NCI-H345 treated with DMSO at 0.1 percent for 48 hours (cell line): ENCODE measurements around the gene PELI3.
"Not testable (repeated sequence)": the region's sequence is repeated elsewhere in the genome, so short reads cannot be mapped to it uniquely, and the experiment has no call there.

Experiments used
- DNase-seq: peaks from one replicate; lab custom pipeline; 2025; ENCODE audit not compliant: unreplicated experiment; lab: John Stamatoyannopoulos, UW

PELI3 gene

DNA sequence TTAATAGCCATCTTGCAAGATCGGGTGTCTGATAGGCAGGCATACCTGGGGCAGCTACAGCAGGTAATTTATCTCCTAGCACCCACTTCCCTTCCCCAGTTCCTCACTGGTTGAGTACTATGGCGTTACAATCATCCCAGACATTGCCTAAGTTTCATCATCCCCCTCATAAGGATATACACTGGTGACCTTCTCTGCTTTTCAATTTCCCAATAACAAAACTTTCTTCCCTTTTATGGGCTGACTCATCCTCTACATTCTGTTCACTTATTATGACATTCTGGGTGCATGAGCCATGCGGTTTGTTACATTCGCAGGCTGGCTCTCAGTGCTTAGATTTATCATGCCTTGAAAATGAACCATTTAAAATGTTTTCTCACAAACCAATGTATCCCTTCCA is 23.1 kb upstream of the PELI3 start:
- no peak for DNase-seq

DNA sequence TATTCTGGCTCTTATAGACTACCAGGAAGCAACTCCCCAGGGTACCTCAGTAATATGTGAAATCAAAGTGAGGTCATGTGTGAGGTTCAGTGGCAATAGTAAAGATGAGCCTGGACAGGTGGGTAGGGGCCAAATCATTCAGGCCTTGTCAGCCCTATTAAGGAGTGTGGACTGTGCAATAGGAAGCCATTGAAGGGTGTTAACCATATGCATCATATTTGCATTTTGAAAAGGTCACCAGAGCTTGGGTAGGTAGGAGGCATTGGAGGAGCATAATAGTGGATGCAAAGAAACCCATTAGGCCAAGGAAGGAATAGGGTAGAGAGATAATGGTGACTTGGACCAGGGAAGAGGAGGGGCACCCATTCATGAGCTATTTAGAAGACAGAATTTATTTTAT is 19.7 kb upstream of the PELI3 start:
- no peak for DNase-seq

GRCh38 chr11:66448523-66448922 is 18.2 kb upstream of the PELI3 start:
- DNase-seq, result no peak

DNA sequence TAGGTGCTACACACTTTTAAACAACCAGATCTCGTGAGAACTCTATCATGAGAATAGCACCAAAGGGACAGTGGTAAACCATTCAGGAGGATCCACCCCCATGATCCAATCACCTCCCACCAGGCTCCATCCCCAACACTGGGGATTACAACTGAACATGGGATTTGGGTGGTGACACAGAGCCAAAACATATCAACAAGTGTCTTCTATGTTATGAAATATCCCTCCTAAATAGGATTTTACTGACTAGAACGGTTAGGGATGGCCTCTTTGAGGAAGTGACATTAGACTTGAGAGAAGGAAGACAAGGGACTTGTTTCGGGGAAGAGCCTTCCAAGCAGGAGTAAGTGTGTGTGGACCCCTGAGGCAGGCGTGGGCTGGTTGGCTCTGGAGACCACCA is 16.1 kb upstream of the PELI3 start:
- no peak for DNase-seq

DNA sequence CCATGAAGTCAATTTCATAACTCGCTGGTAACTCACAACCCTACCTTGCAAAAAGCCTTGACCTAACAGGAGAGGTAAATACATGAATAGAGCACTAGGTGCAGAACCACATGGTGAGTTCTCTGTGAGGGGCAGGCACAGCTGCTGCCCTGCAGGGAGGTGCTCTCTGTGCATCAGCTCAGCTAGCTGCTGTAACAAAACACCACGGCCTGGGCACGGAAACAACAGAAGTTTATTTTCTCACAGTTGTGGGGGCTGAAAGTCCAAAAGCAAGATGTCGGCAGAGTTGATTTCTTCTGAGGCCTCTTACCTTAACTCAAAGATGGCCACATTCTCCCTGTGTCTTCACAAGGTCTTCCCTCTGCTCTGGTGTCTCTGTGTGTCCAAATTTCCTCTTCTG is 15.0 kb upstream of the PELI3 start:
- DNase-seq, result no peak

- no peak for DNase-seq
Measured at GRCh38 chr11:66454247-66454646, 12.5 kb upstream of the PELI3 start.

- no peak for DNase-seq
Measured at GRCh38 chr11:66454828-66455227, 11.9 kb upstream of the PELI3 start.

GRCh38 chr11:66457826-66458225 is 8.9 kb upstream of the PELI3 start:
- no peak for DNase-seq

DNA sequence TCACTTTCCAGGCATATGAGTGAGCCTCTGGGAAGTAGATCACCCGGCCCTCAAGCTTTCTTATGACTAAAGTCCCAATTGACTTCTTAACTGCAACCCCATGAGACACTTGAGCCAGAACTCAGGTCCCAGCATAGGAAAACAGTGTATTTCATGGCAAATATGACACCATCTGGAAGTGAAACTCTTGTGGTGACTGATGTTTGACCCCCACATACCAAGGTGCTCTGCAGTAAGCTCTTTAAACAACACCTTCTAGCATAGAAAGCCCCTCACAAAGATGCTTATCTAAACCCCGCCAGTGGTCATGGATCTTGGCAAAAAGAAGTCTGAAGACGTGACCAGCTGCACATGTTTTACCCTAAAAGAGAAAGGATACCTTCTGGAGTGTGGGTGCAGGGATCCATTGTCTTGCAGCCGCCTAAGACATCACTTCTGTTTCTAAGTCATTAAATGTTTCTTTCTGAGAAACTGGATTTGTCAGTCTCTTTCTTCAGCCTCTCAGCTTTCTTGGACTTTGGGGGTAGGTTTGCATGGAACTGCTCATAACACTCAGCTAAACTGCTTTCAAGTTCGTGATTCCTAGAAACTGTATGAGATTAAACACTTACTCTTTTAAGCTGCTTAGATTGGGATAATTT is 7.4 kb upstream of the PELI3 start:
- DNase-seq, result no peak

DNA sequence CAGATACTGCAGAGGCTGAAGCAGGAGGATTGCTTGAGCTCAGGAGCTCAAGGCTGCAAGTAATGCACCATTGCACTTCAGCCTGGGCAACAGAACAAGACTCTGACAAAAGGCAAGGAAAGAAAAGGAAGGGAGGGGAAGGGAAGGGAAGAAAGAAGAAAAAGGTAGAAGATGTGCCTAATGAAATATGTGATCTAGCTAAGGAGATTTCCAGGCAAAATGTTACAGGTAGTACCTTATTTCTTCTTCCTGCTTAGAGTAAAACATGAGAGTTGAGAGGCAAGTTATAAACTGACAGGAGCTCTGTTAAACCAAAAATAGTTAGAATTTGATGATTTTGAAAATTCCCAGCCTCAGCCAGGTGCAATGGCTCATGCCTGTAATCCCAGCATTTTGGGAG is 4.7 kb upstream of the PELI3 start:
- no peak for DNase-seq

GRCh38 chr11:66462911-66463310 is 3.8 kb upstream of the PELI3 start:
- no peak for DNase-seq

GRCh38 chr11:66464116-66464515 is 2.6 kb upstream of the PELI3 start:
- DNase-seq, result not testable (repeated sequence)

- no peak for DNase-seq
Measured at GRCh38 chr11:66464916-66465315, 1.8 kb upstream of the PELI3 start.

GRCh38 chr11:66465373-66466224 is 1.1 kb upstream of the PELI3 start:
- DNase-seq, result no peak

- no peak for DNase-seq
Measured at GRCh38 chr11:66467034-66467659, 442 bp downstream of the PELI3 start.

DNA sequence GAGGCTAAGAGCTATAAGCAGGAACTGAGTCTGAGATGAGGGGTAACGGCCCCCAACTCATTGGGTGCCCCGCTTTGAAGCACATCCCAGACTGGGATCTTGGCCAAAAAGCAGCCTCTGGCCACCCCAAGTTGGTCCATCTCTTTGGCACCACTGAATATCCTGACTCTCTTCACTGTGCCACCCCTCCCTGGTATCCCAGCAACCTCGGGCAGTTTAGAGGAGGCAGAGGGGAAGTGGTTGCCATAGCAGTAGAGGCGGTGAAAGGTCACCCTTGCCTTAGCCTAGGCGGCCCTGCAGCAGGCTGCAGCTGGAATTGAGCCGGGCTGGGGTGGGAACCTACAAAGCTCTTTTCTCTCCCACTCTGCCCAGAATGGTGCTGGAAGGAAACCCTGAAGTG is 1.1 kb downstream of the PELI3 start:
- no peak for DNase-seq

DNA sequence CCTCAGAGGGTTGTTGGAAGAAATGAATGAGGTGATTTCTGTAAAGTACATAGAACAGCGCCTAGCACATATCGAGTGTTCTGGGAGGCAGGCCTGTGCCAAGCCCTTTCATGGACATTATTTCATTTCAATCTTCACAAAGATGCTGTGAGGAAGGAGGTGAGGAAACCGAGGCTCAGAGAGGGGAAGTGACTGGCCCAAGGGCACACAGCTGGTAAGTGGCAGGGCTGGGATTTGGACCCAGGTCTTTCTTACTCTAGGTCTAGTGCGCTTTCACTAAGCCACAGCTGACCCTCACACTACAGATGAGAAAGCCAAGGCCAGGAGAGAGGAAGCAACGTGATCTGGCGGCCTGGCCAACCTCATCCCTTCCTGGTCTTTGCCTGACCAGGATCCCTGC is 2.0 kb downstream of the PELI3 start:
- no peak for DNase-seq

GRCh38 chr11:66469441-66469840 is 2.7 kb downstream of the PELI3 start:
- DNase-seq, result no peak

- DNase-seq, result no peak
Measured at GRCh38 chr11:66470015-66470414, 3.3 kb downstream of the PELI3 start.

- DNase-seq, result no peak
Measured at GRCh38 chr11:66471142-66471541, 4.4 kb downstream of the PELI3 start.

DNA sequence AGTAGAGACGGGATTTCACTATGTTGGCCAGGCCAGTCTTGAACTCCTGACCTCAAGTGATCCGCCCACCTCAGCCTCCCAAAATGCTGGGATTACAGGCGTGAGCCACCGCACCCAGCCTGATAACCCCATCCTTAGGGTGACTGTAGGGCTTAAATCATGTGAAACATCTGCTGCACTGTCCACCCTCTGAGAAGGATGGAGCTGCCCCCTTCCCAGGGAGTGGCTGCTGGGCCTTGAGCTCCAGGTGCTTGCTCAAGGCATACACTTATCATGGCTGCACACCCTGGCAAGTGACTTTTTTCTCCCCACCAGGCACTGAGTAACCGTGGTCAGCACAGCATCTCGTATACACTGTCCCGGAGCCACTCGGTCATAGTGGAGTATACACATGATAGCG is 5.3 kb downstream of the PELI3 start:
- DNase-seq, result no peak

DNA sequence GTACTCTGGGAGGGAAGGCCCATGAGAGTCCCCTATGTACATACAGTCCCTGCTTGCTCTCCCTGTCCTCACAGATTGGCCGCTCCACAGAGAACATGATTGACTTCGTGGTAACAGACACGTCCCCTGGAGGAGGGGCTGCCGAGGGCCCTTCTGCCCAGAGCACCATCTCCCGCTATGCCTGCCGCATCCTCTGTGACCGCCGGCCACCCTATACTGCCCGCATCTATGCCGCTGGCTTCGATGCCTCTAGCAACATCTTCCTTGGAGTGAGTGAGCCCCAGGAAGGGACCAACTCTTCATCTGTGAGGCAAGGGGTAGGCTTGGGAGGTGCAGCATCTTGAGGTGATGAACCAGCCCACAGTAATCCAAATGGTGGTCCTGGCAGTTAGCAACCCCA is 6.5 kb downstream of the PELI3 start:
- no peak for DNase-seq
